Ramos (cell line): ENCODE data around the gene AFF4.
"Not testable (repeated sequence)": the region's sequence is repeated elsewhere in the genome, so short reads cannot be mapped to it uniquely, and the experiment has no call there.

Experiments used
- in situ Hi-C: fragments of 300-500 bp; cut with MboI; formaldehyde crosslinking; loops from one replicate; pipeline ENCODE4 v1.14.3; 2022; ENCODE audit warnings: low sequenced_read_pairs; ENCODE audit not compliant: unreplicated experiment

The AFF4 gene

GRCh38 chr5:132865668-132866341, 97.6 kb downstream of the AFF4 start:
- in situ Hi-C loops: no loop called here

- in situ Hi-C loops: no loop called here
Observed at GRCh38 chr5:132860742-132861141, 102.7 kb downstream of the AFF4 start.

GRCh38 chr5:132859889-132860437, 103.5 kb downstream of the AFF4 start:
- in situ Hi-C loops: no loop called here

GRCh38 chr5:132856011-132856410, 107.4 kb downstream of the AFF4 start:
- in situ Hi-C loops: no loop called here

GRCh38 chr5:132854992-132855391, 108.4 kb downstream of the AFF4 start:
- in situ Hi-C loops: not testable (repeated sequence)

- in situ Hi-C loops: no loop called here
Observed at GRCh38 chr5:132854301-132854700, 109.1 kb downstream of the AFF4 start.

GRCh38 chr5:132853790-132854189, 109.6 kb downstream of the AFF4 start:
- in situ Hi-C loops: no loop called here

GRCh38 chr5:132853323-132853722, 110.1 kb downstream of the AFF4 start:
- in situ Hi-C loops: no loop called here

GRCh38 chr5:132850066-132850465, 113.4 kb downstream of the AFF4 start:
- in situ Hi-C loops: no loop called here

GRCh38 chr5:132849347-132849746, 114.1 kb downstream of the AFF4 start:
- in situ Hi-C loops: no loop called here

GRCh38 chr5:132848270-132848669, 115.2 kb downstream of the AFF4 start:
- in situ Hi-C loops: no loop called here

GRCh38 chr5:132841305-132841704, 122.1 kb downstream of the AFF4 start:
- in situ Hi-C loops: no loop called here

- in situ Hi-C loops: no loop called here
Observed at GRCh38 chr5:132840896-132841295, 122.5 kb downstream of the AFF4 start.

GRCh38 chr5:132840313-132840712, 123.1 kb downstream of the AFF4 start:
- in situ Hi-C loops: no loop called here

GRCh38 chr5:132839426-132840301, 123.8 kb downstream of the AFF4 start:
- in situ Hi-C loops: no loop called here

GRCh38 chr5:132838516-132839282, 124.7 kb downstream of the AFF4 start:
- in situ Hi-C loops: no loop called here

- in situ Hi-C loops: no loop called here
Observed at GRCh38 chr5:132837868-132838267, 125.6 kb downstream of the AFF4 start.

GRCh38 chr5:132836852-132837251, 126.6 kb downstream of the AFF4 start:
- in situ Hi-C loops: no loop called here

GRCh38 chr5:132834057-132834456, 129.4 kb downstream of the AFF4 start:
- in situ Hi-C loops: no loop called here

GRCh38 chr5:132832612-132833011, 130.8 kb downstream of the AFF4 start:
- in situ Hi-C loops: no loop called here
